HepG2 (cell line): Measurements from ENCODE around the gene ARL5B. TPM values are rescaled to one million over a fixed set of nuclear protein-coding genes. Genes with fewer than 3 reads are reported as not detected.

Source experiments
- ATF4 ChIP-seq, 2 experiments: fragments of 450-650 bp in 1 of 2; sonication (generic) in 1 of 2; formaldehyde crosslinking; IDR thresholded peaks; 2 replicates each; pipeline versions ENCODE4 v1.5.0 to v1.8.0; 2020 to 2022; ENCODE audit warnings: mild to moderate bottlenecking in 1 of 2, missing genetic modification reagents in 1 of 2
- HNRNPUL1 ChIP-seq: fragments of 200-400 bp; formaldehyde crosslinking; IDR thresholded peaks from 2 replicates; pipeline ENCODE4 v1.6.1; 2017; ENCODE audit warnings: low read depth, mild to moderate bottlenecking, low read length, moderate library complexity
- IRX3 ChIP-seq: sonication (generic); formaldehyde crosslinking; IDR thresholded peaks from 2 replicates; pipeline ENCODE4 v1.8.1; 2023; ENCODE audit warnings: mild to moderate bottlenecking, low read depth, missing genetic modification reagents, borderline replicate concordance
- JUND ChIP-seq: sonication (generic); formaldehyde crosslinking; IDR thresholded peaks from 2 replicates; pipeline ENCODE4 v1.8.0; 2022; ENCODE audit warnings: mild to moderate bottlenecking, missing genetic modification reagents
- NFYB ChIP-seq: sonication (generic); formaldehyde crosslinking; IDR thresholded peaks from 2 replicates; pipeline ENCODE4 v1.4.0; 2020; ENCODE audit warnings: missing genetic modification reagents
- PHF21A ChIP-seq: sonication (generic); formaldehyde crosslinking; IDR thresholded peaks from 2 replicates; pipeline ENCODE4 v1.5.0; 2020; ENCODE audit warnings: mild to moderate bottlenecking, missing genetic modification reagents
- POLR2A ChIP-seq, 2 experiments: IDR thresholded peaks; 2 replicates each; pipeline ENCODE4 v1.6.1; 2011; ENCODE audit warnings: low read depth in 2 of 2, low read length in 2 of 2, mild to moderate bottlenecking in 1 of 2, moderate library complexity in 1 of 2; ENCODE audit not compliant: insufficient read depth in 1 of 2
- XBP1 ChIP-seq: sonication (generic); formaldehyde crosslinking; IDR thresholded peaks from 2 replicates; pipeline ENCODE4 v1.5.0; 2020; ENCODE audit warnings: missing genetic modification reagents
- ZBTB33 ChIP-seq: sonication (generic); formaldehyde crosslinking; IDR thresholded peaks from 2 replicates; pipeline ENCODE4 v1.4.0; 2020; ENCODE audit warnings: missing genetic modification reagents
- ZFP62 ChIP-seq: sonication (generic); formaldehyde crosslinking; IDR thresholded peaks from 2 replicates; pipeline ENCODE4 v1.4.0; 2020; ENCODE audit warnings: missing genetic modification reagents
- ZNF101 ChIP-seq: sonication (generic); formaldehyde crosslinking; IDR thresholded peaks from 2 replicates; pipeline ENCODE4 v1.4.0; 2020; ENCODE audit warnings: mild to moderate bottlenecking, low read depth, missing genetic modification reagents, borderline replicate concordance
- ZNF280B ChIP-seq: sonication (generic); formaldehyde crosslinking; IDR thresholded peaks from 2 replicates; pipeline ENCODE4 v1.5.0; 2020; ENCODE audit warnings: missing genetic modification reagents, mild to moderate bottlenecking, borderline replicate concordance
- ZNF280D ChIP-seq: sonication (generic); formaldehyde crosslinking; IDR thresholded peaks from 2 replicates; pipeline ENCODE4 v1.5.1; 2020; ENCODE audit warnings: mild to moderate bottlenecking, missing genetic modification reagents
- ZNF512 ChIP-seq: sonication (generic); formaldehyde crosslinking; IDR thresholded peaks from 2 replicates; pipeline ENCODE4 v1.4.0; 2020; ENCODE audit warnings: mild to moderate bottlenecking, missing genetic modification reagents
- ZNF512B ChIP-seq: sonication (generic); formaldehyde crosslinking; IDR thresholded peaks from 2 replicates; pipeline ENCODE4 v1.5.1; 2020; ENCODE audit warnings: missing genetic modification reagents, mild to moderate bottlenecking, borderline replicate concordance
- ZNF782 ChIP-seq: sonication (generic); formaldehyde crosslinking; IDR thresholded peaks from 2 replicates; pipeline ENCODE4 v1.4.0; 2020; ENCODE audit warnings: missing genetic modification reagents, mild to moderate bottlenecking, borderline replicate concordance
- polyA plus RNA-seq, 8 experiments: library from polyadenylated mRNA; depleted of rRNA in 3 of 8; stranded (reverse) in 7 of 8; unstranded in 1 of 8; fragments of >200 nt; fragmentation: Illumina TruSeq in 4 of 8; extraction: Trizol in 4 of 8; gene quantifications; 2 replicates each; pipeline versions ENCODE4 v1.2.1 to v1.2.3, GENCODE V29; 2011 to 2016; ENCODE audit warnings: low read depth in 4 of 8, missing spikeins in 1 of 8, mixed read lengths in 1 of 8; ENCODE audit not compliant: insufficient read depth in 1 of 8
- total RNA-seq, 5 experiments: library from RNA; depleted of rRNA; stranded (reverse); fragments of >200 nt; fragmentation: Illumina TruSeq; extraction: Trizol; gene quantifications; 2 replicates each; pipeline ENCODE4 v1.2.3, GENCODE V29; 2016; ENCODE audit warnings: low read depth in 1 of 5

ARL5B gene
- total and polyA plus RNA-seq, 2 of the 13 experiments (the other 11 are each of a cell fraction or from before 2014, with no cell fraction given), result 26.6 to 32.7 TPM

- TF ChIP-seq ZNF512B (CRISPR knock-in tag), result no peak
- no peak for TF ChIP-seq XBP1
- no peak for TF ChIP-seq JUND (CRISPR knock-in tag)
- TF ChIP-seq ZNF512 (CRISPR knock-in tag), result no peak
- no peak for TF ChIP-seq ATF4 (CRISPR knock-in tag; IDR thresholded peaks at IDR 0.05)
- TF ChIP-seq ZNF782 (CRISPR knock-in tag), result no peak
- peak; percentile 71; the same call in 1 of the 2 replicates for TF ChIP-seq PHF21A (CRISPR knock-in tag)
- no peak for TF ChIP-seq ZFP62 (CRISPR knock-in tag)
- no peak; the same call in 1 of the 2 replicates for TF ChIP-seq ZNF280B
- TF ChIP-seq ZNF101 (CRISPR knock-in tag), result no peak
- peak; percentile 42; the same call in 1 of the 2 replicates for TF ChIP-seq NFYB (CRISPR knock-in tag)
- no peak for TF ChIP-seq ZBTB33
- TF ChIP-seq ZNF280D (CRISPR knock-in tag), result no peak
- no peak for TF ChIP-seq HNRNPUL1
- TF ChIP-seq POLR2A (IDR thresholded peaks at IDR 0.05; ENCODE audit: insufficient read depth in 1 of 2, low read depth in 2 of 2, low read length in 2 of 2), result peak; percentile 44 to 72; a peak in 3 of 4 replicates
- no peak for TF ChIP-seq IRX3
Observed at GRCh38 chr10:18651324-18652007, 7.8 kb upstream of the ARL5B start, which contains the start of gene NSUN6 (continued).
